GM18519 (cell line): ENCODE data around the gene NECAP2.
"Not testable (repeated sequence)": the region's sequence is repeated elsewhere in the genome, so short reads cannot be mapped to it uniquely, and the experiment has no call there.

Experiments
- ATAC-seq: cut with Tn5 transposase; IDR thresholded peaks from one replicate; pipeline ENCODE4 v1.9.1; 2021; ENCODE audit warnings: mild to moderate bottlenecking, moderate library complexity; ENCODE audit not compliant: unreplicated experiment, low FRiP score

Gene NECAP2

GRCh38 chr1:16491056-16491675 is 50.6 kb downstream of the NECAP2 start:
- no peak for ATAC-seq

GRCh38 chr1:16492937-16493336 is 52.4 kb downstream of the NECAP2 start:
- ATAC-seq, result not testable (repeated sequence)

GRCh38 chr1:16493731-16494130 is 53.2 kb downstream of the NECAP2 start:
- ATAC-seq, result not testable (repeated sequence)

- not testable (repeated sequence) for ATAC-seq
These were observed 57.0 kb downstream of the NECAP2 start for GRCh38 chr1:16497474-16497904.

- ATAC-seq, result not testable (repeated sequence)
These were observed 57.5 kb downstream of the NECAP2 start for GRCh38 chr1:16498047-16498446.

- ATAC-seq, result no peak
These were observed 58.3 kb downstream of the NECAP2 start for GRCh38 chr1:16498573-16499413.

- not testable (repeated sequence) for ATAC-seq
These were observed 59.9 kb downstream of the NECAP2 start for GRCh38 chr1:16500466-16500865.

- ATAC-seq, result not testable (repeated sequence)
These were observed 60.5 kb downstream of the NECAP2 start for GRCh38 chr1:16500975-16501374.

- not testable (repeated sequence) for ATAC-seq
These were observed 60.9 kb downstream of the NECAP2 start for GRCh38 chr1:16501446-16501845.

- no peak for ATAC-seq
These were observed 63.0 kb downstream of the NECAP2 start for GRCh38 chr1:16503494-16503893.

GRCh38 chr1:16505870-16506269 is 65.3 kb downstream of the NECAP2 start:
- ATAC-seq, result not testable (repeated sequence)

- not testable (repeated sequence) for ATAC-seq
These were observed 66.0 kb downstream of the NECAP2 start for GRCh38 chr1:16506364-16507136.

- not testable (repeated sequence) for ATAC-seq
These were observed 68.4 kb downstream of the NECAP2 start for GRCh38 chr1:16508861-16509445.
